Esophagus muscularis mucosa (tissue), 4 donors: ENCODE data around the gene BCL11B.

Experiments used
- CTCF ChIP-seq, 3 experiments: fragments of 200-600 bp in 2 of 3; fragments of 450-650 bp in 1 of 3; sonication (generic) in 2 of 3; IDR thresholded peaks; one replicate each; pipeline ENCODE4 v1.5.1; 2017 to 2019; ENCODE audit warnings: antibody characterized with exemption in 3 of 3, mild to moderate bottlenecking in 2 of 3, moderate library complexity in 1 of 3
- EP300 ChIP-seq: sonication (generic); formaldehyde crosslinking; IDR thresholded peaks from one replicate; pipeline ENCODE4 v1.6.1; 2017; ENCODE audit warnings: antibody characterized with exemption
- POLR2A ChIP-seq: fragments of 450-650 bp; IDR thresholded peaks from one replicate; pipeline ENCODE4 v1.6.1; 2017; ENCODE audit warnings: antibody characterized with exemption, moderate library complexity, mild to moderate bottlenecking, low read depth
- POLR2AphosphoS5 ChIP-seq, 2 donors: sonication (generic); formaldehyde crosslinking; IDR thresholded peaks; one replicate each; pipeline ENCODE4 v1.6.1; 2017; ENCODE audit warnings: antibody characterized with exemption in 2 of 2

GRCh38 chr14:99125616-99126431 lies 146.2 kb downstream of the BCL11B start:
- TF ChIP-seq CTCF (IDR thresholded peaks at IDR 0.05) (no peak), POLR2A (no peak), POLR2AphosphoS5 (IDR thresholded peaks at IDR 0.05) (no peak), EP300 (no peak)
